H1 (cell line): ENCODE results near the gene HES3. TPM values are rescaled to one million over a fixed set of nuclear protein-coding genes. Genes with fewer than 3 reads are reported as not detected.
A peak's percentile ranks its signal among the peaks of the same experiment; 100 is the strongest.

Experiments
- BACH1 ChIP-seq: IDR thresholded peaks from 2 replicates; pipeline ENCODE4 v1.6.1; 2012; ENCODE audit warnings: low read length, improper control_type of control experiment
- CBX8 ChIP-seq: fragments of 300-800, 300-1000 bp; sonication (generic); IDR thresholded peaks from 2 replicates; pipeline ENCODE4 v1.7.1; 2016; ENCODE audit warnings: low read depth, low read length, borderline replicate concordance
- CEBPB ChIP-seq: IDR thresholded peaks from 2 replicates; pipeline ENCODE4 v1.6.1; 2012; ENCODE audit warnings: low read depth, low read length
- CHD2 ChIP-seq: IDR thresholded peaks from 2 replicates; pipeline ENCODE4 v1.6.1; 2012; ENCODE audit warnings: low read length, improper control_type of control experiment
- CTBP2 ChIP-seq: IDR thresholded peaks from 2 replicates; pipeline ENCODE4 v1.7.0; 2011; ENCODE audit warnings: borderline replicate concordance, mild to moderate bottlenecking, moderate library complexity, mixed read lengths, low read length; ENCODE audit not compliant: insufficient read depth, insufficient read length
- EGR1 ChIP-seq: IDR thresholded peaks from 2 replicates; pipeline ENCODE4 v1.6.1; 2011; ENCODE audit warnings: low read depth, low read length, borderline replicate concordance
- GABPA ChIP-seq: IDR thresholded peaks from 2 replicates; pipeline ENCODE4 v1.6.1; 2011; ENCODE audit warnings: mild to moderate bottlenecking, low read length, moderate library complexity, borderline replicate concordance; ENCODE audit not compliant: insufficient read depth
- HDAC6 ChIP-seq: IDR thresholded peaks from one replicate; pipeline ENCODE4 v1.7.1; 2012; ENCODE audit warnings: low read depth, mild to moderate bottlenecking, inconsistent platforms, low read length, moderate library complexity
- KDM5A ChIP-seq: fragments of 200-600 bp; IDR thresholded peaks from 2 replicates; pipeline ENCODE4 v1.7.1; 2012; ENCODE audit warnings: mild to moderate bottlenecking, low read length, inconsistent platforms, mixed read lengths
- MAFK ChIP-seq: IDR thresholded peaks from 2 replicates; pipeline ENCODE4 v1.6.1; 2012; ENCODE audit warnings: low read depth, mild to moderate bottlenecking, improper control_type of control experiment, low read length
- RAD21 ChIP-seq, 2 experiments: IDR thresholded peaks in 1 of 2; conservative IDR thresholded peaks in 1 of 2; 2 replicates each; pipeline ENCODE4 v1.6.1; 2011; ENCODE audit warnings: low read depth in 2 of 2, low read length in 2 of 2, improper control_type of control experiment in 1 of 2, inconsistent platforms in 1 of 2, mild to moderate bottlenecking in 1 of 2, moderate library complexity in 1 of 2
- RXRA ChIP-seq: IDR thresholded peaks from 2 replicates; pipeline ENCODE4 v1.6.1; 2011; ENCODE audit warnings: low read depth, mild to moderate bottlenecking, low read length, moderate library complexity; ENCODE audit not compliant: insufficient read depth
- SIRT6 ChIP-seq: IDR thresholded peaks from one replicate; pipeline ENCODE4 v1.7.1; 2012; ENCODE audit warnings: low read length, inconsistent platforms
- TAF1 ChIP-seq: IDR thresholded peaks from 2 replicates; pipeline ENCODE4 v1.6.1; 2011; ENCODE audit warnings: mild to moderate bottlenecking, low read depth, low read length
- TAF7 ChIP-seq: optimal IDR thresholded peaks from 2 replicates; pipeline ENCODE3; 2011; ENCODE audit warnings: low read depth, mild to moderate bottlenecking, inconsistent platforms, low read length, moderate library complexity, borderline replicate concordance
- TCF12 ChIP-seq: IDR thresholded peaks from 2 replicates; pipeline ENCODE4 v1.6.1; 2011; ENCODE audit warnings: low read depth, mild to moderate bottlenecking, low read length
- TEAD4 ChIP-seq: IDR thresholded peaks from 2 replicates; pipeline ENCODE4 v1.6.1; 2012; ENCODE audit warnings: low read depth, low read length, inconsistent platforms, mixed read lengths
- polyA plus RNA-seq, 7 experiments: library from polyadenylated mRNA; depleted of rRNA in 3 of 7; stranded (reverse) in 5 of 7; unstranded in 2 of 7; fragments of >200 nt in 5 of 7; fragments of 200-250 nt in 2 of 7; gene quantifications; 1 replicate in 5 of 7; 2 replicates in 1 of 7; 4 replicates in 1 of 7; pipeline versions ENCODE4 v1.2.1 to v1.2.3, GENCODE V29; 2011 to 2013; ENCODE audit warnings: missing spikeins in 2 of 7, mixed read lengths in 2 of 7
- total RNA-seq: library from RNA; stranded (reverse); fragmentation: NEBNext Ultra II Directional; extraction: Animal tissue kit (Norgen Biotek cat#: 25700); gene quantifications from 2 replicates; pipeline ENCODE4 v1.2.1, GENCODE V29; 2021
- TF ChIP-seq, protein P1 (sequence below): IDR thresholded peaks from 2 replicates; pipeline ENCODE4 v1.6.1; 2011; ENCODE audit warnings: low read length, improper control_type of control experiment

HES3 gene
- total and polyA plus RNA-seq, 2 of the 8 experiments (the other 6 are each of a cell fraction or from before 2014, with no cell fraction given): 38.8 to 54.3 TPM

DNA sequence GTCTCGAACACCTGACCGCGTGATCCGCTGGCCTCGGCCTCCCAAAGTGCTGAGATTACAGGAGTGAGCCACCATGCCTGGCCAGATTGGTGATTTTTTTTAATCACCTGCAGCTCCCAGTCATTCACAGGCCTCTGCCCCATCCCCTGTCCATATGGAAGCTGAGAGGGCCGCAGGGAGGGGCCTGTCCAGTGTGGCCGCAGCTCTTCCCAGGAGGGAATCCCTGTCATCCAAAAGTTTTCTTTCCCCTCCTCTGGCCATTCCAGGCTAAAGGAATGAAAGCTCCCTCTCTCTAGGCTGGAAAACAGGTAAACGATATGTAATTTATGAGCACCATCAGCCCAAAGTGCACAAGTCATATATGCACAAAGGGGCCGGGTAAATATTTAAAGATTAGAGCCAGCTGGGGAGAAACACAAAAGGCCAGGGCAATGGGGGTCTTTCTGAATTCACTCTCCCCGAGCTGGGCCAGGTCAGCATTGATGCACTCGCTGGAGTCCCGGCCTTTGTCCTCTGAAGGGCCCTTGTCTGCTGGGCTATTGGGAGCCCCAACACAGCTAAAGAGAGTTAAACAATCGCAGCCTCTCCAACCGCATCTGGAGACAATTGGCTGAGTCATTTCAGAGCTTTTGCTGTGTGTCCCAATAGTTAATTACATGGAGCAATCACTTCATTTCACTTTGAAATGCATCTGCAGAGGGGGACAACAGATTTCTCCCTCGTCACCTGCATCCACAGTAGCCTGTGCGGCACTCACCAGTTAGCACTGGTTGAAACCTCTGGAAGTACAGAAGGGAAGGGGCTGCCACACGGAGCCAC lies 3.8 kb upstream of the HES3 start (continued):
- TF ChIP-seq RAD21 (IDR thresholded peaks at IDR 0.05 in 1 of 2, conservative IDR thresholded peaks at IDR 0.05 in 1 of 2; ENCODE audit: low read depth in 2 of 2, low read length in 2 of 2) (no peak), TAF1 (peak; percentile 16; the same call in 1 of the 2 replicates), HDAC6 (no peak), CTBP2 (no peak), CEBPB (peak; percentile 49; the same call in 1 of the 2 replicates), TAF7 (no peak), TCF12 (0 out of 2 replicates have a peak, but pooled peaks have one; percentile 21), MAFK (peak; percentile 62; the same call in 1 of the 2 replicates), CHD2 (no peak), SIRT6 (no peak), KDM5A (no peak), GABPA (no peak), BACH1 (peak; percentile 64), EGR1 (no peak), TEAD4 (no peak), RXRA (no peak), CBX8 (no peak)
- TF ChIP-seq, protein P1, sequence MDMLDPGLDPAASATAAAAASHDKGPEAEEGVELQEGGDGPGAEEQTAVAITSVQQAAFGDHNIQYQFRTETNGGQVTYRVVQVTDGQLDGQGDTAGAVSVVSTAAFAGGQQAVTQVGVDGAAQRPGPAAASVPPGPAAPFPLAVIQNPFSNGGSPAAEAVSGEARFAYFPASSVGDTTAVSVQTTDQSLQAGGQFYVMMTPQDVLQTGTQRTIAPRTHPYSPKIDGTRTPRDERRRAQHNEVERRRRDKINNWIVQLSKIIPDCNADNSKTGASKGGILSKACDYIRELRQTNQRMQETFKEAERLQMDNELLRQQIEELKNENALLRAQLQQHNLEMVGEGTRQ: no peak
- TF ChIP-seq, all 59 proteins: peak for 6
